HG03025 (cell line): ENCODE data around the gene PPM1G.
"Not testable (repeated sequence)": the region's sequence is repeated elsewhere in the genome, so short reads cannot be mapped to it uniquely, and the experiment has no call there.

Experiments
- ATAC-seq: cut with Tn5 transposase; IDR thresholded peaks from one replicate; pipeline ENCODE4 v1.9.1; 2021; ENCODE audit warnings: mild to moderate bottlenecking, moderate library complexity; ENCODE audit not compliant: unreplicated experiment, low FRiP score

PPM1G gene

DNA sequence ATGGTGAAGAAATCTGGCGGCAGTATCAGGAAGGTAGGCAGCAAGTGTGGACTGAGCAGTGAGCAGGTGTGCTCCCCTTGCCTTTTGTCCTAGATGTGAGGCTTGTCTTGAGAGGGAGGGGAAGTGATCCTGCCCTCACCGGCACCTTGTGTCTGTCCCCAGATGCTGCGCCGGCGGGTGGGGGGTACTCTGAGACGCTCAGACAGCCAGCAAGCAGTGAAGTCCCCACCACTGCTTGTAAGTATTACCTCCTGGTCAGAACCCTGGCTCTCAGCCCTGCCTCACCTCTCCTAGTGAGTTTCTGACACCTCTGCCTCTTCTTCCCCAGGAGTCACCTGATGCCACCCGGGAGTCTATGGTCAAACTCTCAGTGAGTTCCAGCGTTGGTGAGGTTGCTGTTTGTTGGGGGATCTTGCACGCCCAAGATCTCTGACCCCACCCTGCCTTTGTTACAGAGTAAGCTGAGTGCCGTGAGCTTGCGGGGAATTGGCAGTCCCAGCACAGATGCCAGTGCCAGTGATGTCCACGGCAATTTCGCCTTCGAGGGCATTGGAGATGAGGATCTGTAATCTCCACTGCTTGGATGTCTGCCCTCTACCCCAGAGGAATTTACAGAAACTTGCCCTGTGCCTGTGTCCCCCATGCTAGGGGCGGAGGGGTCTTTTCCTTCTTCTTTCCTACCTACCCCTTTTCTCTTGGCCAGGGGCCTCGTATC, 33.1 kb downstream of the PPM1G start:
- no peak for ATAC-seq

DNA sequence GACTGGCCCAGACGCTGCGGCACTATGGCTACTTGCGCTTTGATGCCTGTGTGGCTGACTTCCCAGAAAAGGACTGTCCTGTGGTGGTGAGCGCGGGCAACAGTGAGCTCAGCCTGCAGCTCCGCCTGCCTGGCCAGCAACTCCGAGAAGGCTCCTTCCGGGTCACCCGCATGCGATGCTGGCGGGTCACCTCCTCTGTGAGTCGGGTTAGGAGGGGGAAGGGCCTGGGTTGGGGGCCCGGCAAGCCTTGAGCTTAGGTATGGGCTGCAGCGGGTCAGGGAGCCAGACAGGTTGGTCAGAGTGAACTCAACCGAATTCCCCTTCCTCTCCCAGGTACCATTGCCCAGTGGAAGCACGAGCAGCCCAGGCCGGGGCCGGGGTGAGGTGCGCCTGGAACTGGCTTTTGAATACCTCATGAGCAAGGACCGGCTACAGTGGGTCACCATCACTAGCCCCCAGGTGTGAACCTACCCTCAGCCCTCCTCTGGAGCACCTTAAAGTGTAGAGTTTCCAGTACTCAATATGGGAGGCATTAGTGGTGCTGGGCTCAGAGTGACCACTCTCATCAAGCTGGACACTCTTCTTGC, 33.8 kb downstream of the PPM1G start:
- ATAC-seq = no peak

DNA sequence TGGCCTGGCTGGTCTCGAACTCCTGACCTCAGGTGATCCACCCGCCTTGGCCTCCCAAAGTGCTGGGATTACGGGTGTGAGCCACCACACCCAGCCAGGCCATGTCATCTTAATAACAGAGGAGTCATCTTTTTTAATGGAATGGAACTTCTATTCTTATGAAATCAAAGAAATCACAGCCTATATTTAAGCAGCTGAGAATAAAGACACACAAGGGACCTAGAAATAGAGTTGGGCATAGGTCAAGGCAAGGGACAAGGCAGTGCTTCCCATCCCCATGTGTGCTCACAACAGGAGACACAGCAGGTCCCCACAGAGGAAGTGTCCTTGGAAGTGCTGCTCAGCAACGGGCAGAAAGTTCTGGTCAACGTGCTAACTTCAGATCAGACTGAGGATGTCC, 35.8 kb downstream of the PPM1G start:
- ATAC-seq = no peak

DNA sequence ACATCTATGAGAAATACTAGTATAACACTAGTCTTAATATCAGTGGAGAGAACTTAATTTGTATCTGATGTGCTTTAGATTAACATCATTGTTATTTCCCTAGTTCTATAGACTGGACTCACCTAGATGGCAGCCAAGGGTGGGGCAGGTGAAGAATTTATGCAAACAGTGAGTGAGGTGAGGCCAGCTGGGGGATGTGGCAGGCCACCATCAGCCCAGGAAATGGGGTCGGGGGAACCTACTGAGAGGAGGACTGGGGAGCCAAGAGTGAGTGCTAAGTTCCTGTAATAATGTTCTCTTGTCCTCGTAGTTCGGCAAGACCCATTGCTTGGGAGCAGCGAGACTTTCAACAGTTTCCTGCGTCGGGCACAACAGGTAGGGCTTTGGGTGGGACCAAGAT, 36.5 kb downstream of the PPM1G start:
- no peak for ATAC-seq

DNA sequence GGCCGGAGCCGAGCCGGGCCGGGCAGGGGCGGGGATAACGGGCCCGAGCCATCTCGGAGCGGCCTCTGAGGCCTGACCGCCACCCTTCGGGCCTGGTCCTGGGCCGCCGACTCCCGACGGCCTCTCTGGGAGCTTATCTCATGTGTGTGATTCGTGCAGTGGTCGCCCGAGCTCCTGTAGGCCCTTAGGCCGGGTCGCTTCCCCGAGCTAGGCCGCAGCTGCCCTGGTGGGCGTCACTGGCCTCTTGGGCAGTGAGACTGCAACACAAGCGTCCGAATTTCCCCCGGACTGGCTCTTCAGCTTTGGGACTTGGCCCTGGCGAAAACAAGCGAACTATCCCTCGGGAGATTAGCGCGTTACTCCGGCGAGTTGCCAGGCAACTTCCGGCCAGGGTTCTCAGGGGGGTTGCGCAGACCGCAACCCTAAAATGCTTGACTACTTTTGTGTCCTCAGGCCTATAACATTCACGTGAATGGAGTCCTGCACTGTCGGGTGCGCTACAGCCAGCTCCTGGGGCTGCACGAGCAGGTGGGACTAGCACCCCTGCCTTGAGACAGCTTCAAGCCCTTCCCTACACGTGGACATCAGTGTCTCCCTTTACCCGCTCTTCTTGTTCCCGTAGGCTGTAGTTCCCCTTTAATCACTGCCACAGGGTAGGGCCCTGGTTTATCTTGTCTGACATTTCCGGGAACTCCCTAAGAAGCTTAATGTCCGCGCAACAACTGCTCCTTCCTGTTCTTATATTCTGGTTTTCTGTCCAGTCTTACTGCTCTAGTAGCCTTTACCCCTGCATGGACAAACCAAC, 38.4 kb downstream of the PPM1G start:
- peak; percentile 27 for ATAC-seq

DNA sequence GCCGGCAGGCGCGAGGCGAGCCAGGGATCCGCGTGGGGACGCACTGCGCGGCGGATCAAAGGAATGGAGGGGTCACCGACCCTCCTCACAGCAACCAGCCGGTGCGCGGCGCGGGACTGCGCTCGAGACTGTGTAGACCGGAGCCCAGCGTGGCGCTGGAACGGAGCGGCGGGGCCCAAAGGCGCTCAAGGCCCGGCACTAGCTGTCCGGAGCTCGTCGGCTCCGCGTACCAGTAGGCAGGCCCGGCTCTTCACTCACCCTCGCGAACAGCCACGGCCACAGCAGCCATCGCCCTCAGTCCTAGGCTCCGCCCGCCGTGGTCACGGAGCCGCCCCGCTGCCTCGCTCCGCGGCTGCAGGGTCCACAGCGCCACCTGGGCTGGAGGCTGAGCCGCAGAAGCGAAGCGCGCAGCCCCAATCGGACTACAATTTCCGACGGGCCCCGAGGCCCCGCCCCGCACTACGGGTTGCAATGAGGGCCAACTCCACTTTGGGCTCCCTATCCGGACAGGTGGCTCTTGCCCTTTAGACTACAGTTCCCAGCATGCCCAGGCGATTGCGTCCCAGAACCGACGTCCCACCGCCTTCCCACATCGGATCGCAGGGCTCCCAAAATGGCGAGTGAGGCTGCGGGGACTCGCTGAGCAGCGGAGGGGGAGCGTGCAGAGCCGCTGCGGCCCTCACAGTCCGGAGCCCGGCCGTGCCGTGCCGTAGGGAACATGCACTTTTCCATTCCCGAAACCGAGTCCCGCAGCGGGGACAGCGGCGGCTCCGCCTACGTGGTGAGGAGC, 39.2 kb downstream of the PPM1G start, which contains the start of the genes EIF2B4 and SNX17:
TSS of gene EIF2B4 (minus strand) at position 313 of the 790 bp plus-strand sequence. CDS start at position 289, 24 bp downstream.
TSS of gene SNX17 (plus strand) at position 591 of the 790 bp plus-strand sequence. CDS start at position 719, 128 bp downstream.
- ATAC-seq = peak; percentile 84

DNA sequence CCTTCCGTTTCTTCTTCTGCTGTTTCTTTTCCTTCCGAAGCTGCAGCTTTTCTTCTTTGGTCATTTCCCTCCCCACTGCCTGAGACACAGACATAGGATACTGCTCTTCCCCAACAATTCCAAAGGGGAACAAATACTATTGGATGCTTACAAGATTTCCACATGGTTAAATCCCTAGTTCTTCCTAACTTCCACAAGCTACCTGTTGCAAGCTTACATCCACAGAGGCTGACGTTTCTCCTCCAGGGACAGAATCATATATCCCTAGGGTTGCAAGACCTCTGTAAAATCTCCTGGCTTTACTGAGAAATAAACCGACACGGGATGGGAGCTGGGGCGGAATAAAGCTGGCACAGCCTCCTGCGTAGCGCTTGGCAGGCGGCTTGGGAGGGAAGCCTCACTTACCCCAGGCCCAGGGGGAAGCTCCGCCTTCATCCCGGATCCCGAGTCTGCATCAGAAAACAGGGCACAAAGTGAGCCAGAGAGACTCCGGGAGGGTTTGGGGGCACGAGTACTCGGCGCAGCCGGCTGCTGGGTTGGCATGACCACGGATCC, 39.8 kb downstream of the PPM1G start:
- peak; percentile 21 for ATAC-seq

DNA sequence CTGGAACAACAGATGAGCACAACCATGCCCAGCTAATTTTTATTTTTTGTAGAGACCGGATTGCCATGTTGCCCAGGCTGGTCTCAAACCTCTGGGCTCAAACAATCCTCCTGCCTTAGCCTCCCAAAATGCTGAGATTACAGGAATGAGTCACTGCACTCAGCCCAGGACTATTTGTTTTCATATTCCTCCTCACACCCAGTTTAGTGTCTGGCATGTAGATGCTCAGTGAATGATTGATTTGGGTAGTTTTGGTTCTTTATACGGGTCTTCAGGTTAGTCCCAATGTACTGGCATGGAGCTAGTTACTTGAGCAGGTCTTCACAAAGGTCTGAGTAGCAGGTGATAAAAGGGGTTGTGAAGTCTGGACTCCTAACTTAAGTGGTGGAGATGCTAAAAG, 45.5 kb downstream of the PPM1G start:
- ATAC-seq = no peak

DNA sequence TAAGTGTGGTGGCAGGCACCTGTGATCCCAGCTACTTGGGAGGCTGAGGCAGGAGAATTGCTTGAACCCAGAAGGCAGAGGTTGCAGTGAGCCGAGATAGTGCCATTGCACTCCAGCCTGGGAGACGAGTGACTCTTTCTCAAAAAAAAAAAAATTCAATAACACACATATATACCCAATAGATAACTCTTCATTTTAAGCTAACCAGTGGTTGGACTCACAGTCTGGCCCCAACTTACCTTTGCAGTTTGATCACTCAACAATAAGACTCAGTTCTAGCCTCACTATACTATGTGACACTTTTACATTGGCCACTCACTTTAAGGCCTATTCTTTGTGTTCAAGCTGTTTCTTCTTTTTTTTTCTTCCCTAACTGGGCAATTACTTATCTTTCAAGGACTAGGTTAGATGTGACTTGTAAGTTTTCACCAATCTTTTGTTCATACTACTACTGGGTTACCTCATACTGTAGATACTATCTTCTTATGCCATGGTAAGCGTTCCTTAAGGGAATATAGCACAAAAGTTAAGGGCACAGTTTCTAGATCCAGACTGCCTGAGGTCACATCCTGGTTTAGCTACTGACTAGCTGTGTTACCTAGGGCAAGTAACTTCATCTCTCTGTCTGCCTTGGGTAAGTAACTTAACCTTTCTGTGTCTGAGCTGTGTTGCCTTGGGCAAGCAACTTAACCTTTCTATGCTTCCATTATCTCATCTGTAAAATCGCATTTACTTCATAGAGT, 46.5 kb downstream of the PPM1G start:
- no peak for ATAC-seq

DNA sequence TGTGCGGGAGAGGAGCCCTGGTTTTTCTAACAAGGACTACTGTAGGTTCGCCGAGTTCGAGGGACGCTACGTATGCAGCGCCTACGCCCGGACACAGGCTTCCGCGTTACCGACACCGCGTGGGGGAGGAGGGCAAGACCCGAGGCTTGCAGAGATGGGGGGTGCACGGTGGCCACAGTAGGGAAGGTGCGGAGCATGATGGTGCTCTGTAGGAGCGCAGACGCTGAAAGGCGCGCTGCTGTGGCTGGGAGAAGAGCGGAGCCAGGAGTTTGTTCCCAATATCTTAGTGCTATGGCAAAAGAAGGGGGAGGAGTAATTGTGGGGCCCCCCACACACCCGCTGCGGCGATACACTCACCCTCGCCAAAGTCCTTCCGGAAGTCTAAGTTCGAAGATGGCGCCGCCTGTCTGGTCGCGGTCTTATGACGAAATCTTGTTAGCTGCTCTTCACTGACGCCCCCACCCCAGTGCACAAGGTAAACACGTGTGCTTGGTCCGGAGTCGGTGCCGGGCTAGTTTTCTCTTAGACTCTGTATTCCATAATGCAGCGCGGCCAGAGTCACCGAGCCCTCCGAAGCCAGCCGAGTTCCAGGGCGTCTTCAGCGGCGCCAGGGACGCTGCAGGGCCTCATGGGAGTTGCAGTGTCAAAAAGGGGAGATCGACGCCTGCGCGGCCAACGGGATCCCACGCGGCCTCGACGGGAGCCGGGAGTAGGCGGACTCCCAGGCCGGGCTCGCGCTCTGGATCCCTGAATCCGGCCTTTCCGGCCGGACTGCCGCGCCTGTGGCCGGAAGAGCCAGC, 52.8 kb downstream of the PPM1G start, which contains the start of gene GTF3C2:
TSS of gene GTF3C2 (minus strand) at position 383 of the 800 bp plus-strand sequence. CDS start 13,210 bp downstream, outside the sequence.
- ATAC-seq = peak; percentile 81

DNA sequence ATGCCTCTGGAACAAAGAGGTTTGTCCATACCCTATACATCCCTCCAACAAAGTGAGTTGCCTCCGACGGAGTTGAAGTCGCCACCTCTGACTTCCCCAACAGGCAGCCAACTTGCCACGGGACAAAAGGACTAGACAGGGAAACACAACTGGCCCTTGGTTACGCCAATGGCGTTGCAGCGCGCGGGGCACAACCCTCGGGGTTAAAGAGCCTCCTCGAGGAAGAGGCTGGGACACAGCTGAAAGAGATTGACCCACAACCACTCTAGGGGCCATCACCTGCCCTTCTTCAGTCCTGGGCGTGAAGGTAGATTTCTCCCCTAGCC, 53.4 kb downstream of the PPM1G start:
- peak; percentile 29 for ATAC-seq

DNA sequence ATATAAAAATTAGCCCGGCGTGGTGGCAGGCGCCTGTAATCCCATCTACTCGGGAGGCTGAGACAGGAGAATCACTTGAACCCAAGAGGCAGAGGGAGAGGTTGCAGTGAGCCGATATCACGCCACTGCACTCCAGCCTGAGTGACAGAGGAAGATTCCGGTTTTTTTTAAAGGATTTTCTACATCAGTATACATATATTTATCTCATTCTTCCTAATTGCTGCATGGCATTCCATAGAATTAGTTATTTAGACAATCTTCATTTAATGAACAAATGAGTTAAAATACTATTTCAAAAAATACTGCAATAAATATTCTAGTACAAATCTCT, 54.8 kb downstream of the PPM1G start:
- ATAC-seq = no peak

DNA sequence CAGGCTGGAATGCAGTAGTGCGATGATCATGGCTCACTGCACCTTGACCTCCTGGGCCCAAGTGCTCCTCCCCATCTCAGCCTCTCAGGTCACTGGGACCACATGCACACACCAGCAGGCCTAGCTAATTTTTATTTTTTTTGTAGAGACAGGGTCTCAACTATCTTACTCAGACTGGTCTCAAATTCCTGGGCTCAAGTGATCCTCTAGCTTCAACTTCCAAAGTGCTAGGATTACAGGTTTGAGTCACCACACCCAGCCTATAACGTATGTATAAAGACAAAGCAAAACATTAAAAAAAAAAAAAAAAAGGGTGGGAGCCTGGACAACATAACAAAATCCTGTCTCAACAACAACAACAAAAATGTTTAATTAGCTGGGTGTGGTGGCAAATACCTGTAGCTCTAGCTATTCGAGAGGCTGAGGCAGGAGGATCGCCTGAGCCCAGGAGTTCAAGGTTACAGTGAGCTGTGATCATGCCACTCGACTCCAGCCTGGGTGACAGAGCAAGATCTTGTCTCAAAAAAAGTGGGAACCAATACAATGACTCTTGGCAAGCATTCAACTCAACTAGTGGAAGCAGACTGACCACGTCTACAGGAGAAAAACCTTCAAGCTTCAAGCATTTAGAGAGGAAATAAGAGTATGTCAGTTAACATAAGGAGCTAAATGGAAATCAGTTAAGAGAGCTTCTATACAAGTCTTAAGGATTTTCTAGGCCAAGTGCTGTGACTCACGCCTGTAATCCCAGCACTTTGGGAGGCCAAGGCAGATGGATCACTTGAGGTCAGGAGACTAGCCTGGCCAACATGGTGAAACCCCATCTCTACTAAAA, 55.4 kb downstream of the PPM1G start:
- no peak for ATAC-seq

DNA sequence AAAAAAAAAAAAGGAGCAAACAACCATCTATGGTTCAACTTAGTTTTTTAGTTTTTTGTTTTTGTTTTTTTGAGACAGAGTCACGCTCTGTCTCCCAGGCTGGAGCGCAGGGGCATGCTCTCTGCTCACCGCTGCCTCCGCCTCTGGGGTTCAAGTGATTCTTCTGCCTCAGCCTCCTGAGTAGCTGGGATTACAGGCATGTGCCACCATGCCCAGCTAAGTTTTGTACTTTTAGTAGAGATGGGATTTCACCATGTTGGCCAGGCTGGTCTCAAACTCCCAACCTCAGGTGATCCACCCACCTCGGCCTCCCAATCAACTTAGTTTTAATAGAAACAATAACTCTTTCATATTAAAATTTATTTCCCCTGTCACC, 56.0 kb downstream of the PPM1G start:
- not testable (repeated sequence) for ATAC-seq

DNA sequence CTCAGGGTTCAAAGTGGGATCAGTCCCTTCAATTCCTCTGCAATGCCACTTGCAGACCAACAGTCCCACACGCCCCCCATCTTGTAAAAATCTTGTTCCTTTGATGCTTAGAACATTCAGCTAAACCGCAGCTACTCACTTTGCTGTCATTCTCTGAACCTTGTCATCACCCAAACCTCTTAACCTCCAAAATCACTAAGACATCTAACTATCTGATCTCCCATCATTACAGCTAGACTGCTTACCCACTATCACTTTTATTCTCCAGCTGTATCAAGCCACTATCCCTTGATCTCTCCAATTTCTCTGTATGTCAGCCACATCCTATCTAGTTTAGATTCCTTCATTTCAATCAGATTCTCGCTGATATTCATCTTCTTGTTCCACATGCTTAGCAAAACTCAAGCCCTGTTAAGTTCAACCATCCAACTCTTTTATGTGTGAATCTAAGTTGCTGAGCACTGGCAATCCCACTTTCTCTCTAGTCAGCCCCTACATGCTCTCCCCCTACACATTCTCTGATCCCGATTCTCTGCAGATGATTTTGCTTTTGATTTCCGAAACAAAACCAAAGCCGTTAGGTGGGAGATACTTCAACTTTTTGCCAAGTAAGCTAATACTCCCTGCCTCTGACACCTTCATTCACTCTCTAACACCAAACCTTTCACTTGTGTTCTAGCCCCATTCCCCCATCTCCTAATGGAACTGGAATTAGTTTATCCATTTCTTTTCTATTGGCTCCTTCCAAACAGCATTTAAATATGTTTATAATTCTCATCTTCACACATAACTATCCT, 57.4 kb downstream of the PPM1G start:
- ATAC-seq = no peak

DNA sequence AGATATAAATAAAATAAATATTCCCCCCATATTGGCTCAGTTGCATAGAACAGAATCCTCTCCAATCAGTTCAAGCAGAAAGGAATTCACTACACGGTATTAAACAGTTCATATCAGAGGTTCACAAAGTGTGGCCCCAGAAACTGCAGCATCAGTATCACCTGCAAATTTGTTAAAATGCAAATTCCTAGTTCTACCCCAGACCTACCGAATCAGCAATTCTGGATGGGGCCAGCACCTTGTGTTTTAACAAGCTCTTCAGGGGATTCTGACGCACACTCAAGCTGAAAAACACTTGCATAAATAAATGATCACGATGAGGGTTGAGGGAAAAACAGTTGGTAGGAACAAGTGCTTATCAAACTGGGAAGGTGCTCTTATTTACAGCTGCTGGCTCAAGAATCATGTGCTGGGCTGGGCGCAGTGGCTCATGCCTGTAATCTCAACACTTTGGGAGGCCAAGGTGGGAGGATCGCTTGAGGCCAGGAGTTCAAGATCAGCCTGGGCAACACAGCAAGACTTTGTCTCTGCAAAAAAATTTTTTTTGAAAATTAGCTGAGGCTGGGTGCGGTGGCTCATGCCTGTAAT, 59.2 kb downstream of the PPM1G start:
- no peak for ATAC-seq

DNA sequence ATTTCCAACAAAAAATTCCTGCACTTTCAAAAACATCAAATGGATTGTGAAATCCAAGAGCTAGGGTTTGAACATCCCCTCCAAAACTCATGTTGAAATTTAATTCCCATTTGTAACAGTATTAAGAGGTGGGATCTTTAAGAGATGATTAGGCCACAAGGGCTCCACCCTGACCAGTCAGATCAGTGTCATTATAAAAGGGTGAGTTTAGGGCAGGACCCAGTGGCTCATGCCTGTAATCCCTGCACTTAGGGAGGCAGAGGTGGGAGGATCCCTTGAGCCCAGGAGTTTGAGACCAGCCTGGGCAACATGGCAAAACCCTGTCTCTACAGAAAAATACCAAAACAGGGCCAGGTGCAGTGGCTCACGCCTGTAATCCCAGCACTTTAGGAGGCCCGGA, 61.8 kb downstream of the PPM1G start:
- no peak for ATAC-seq
